HG03520 (cell line): ENCODE data around the gene FBN2.

Source experiments
- ATAC-seq: cut with Tn5 transposase; IDR thresholded peaks from one replicate; pipeline ENCODE4 v1.9.1; 2021; ENCODE audit warnings: mild to moderate bottlenecking, moderate library complexity; ENCODE audit not compliant: unreplicated experiment

Gene FBN2

GRCh38 chr5:128538000-128538249 lies at the start of gene FBN2:
TSS of gene FBN2 (minus strand) at chr5:128538245. CDS start at chr5:128537603, 642 bp downstream.
- ATAC-seq, result no peak

DNA sequence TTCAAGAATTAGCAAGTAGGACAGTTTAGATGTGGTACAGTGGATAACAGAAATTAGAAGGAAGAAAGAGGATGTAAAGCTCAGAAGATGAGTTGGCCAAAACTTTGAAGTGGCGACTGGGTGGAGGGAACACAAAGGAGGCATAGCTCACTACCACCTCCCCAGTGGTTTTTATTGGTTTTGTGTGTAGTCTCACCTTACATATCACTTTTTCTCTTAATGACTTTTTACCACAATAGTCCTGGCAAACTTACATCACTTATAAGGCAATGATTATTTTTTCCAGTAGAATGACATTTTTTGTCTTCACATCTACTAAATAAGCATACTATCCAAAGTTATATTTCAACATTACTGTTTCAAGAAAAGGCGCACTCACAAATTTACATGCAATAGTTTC lies 49.2 kb upstream of the FBN2 start:
- no peak for ATAC-seq

- no peak for ATAC-seq
Measured at GRCh38 chr5:128586848-128587247, 48.8 kb upstream of the FBN2 start.

DNA sequence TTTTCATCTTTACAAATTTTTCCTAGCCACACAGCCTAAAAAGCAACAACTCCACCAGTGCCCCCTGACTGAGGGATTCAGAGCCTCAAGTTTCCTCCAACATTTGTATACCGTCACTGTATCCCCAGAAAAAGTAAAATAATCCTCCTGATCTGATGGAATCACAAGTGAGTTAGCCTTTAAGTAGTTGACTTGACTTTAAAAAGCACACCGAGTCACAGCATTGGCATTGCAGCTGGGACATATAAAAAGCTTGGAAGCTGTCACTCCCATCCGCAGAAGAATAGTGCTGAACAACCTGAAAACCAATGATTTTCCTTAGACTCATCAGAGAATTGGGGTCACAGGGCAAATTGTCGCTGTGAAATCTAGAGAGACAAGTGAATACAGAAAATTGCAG lies 41.6 kb upstream of the FBN2 start:
- ATAC-seq, result no peak

DNA sequence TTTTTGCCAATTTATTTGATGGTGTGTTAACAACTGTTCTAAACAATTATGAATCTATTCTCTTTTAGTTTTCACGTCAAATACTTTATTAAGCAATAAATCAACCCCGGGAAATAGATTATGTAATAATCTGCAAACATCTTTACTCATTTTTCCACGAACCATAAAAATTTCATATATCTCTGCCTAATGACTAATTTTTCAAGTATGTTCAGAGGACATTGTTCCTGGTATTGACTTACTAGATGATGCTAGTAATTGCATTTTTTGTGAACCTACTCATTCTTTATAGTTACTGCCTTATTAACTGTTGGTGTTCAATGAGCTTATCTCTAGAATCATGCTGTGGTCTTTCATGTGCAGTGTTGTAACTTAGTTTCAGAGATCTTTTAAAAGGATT lies 41.0 kb upstream of the FBN2 start:
- no peak for ATAC-seq

DNA sequence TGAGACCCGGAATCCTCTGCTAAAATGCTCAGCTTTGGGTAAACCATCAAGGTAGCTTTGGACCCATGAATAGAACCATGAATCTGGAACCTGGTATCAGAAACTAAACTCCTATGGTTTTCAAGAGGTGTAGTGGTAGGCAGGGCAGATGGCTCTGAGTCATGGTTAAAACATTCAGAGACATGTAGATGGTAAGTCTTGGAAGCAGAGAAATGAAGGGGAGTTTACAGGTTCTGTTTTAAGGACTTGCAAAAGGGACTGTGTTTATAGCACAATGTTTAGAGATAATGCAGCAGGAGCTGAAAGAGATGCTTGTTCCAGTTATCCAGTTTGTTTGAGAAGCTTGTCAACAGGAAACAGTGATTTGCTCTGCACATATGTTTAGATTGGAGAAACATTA lies 36.0 kb upstream of the FBN2 start:
- no peak for ATAC-seq

GRCh38 chr5:128572930-128573319 lies 34.9 kb upstream of the FBN2 start:
- no peak for ATAC-seq

GRCh38 chr5:128572051-128572929 lies 34.2 kb upstream of the FBN2 start:
- ATAC-seq, result no peak

DNA sequence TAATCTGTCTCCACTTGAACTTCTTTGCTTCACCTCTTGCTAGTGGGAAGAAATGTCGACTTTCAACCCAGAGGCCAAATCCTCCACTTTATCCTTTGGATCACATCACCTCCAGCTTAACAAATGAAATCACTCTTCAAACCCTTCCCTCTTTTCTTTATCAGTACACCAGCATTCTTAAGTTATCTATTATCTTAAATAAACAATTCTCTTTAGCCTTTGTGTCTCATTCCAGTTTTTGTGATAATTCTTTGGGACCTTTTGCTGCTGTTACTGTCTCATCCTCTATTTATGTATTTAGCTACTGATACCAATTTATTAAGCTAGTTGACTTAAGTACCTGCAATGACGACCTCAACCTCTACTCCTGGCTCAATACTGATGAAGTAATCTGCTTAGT lies 28.1 kb upstream of the FBN2 start:
- no peak for ATAC-seq

GRCh38 chr5:128559300-128560297 lies 21.6 kb upstream of the FBN2 start:
- no peak for ATAC-seq

DNA sequence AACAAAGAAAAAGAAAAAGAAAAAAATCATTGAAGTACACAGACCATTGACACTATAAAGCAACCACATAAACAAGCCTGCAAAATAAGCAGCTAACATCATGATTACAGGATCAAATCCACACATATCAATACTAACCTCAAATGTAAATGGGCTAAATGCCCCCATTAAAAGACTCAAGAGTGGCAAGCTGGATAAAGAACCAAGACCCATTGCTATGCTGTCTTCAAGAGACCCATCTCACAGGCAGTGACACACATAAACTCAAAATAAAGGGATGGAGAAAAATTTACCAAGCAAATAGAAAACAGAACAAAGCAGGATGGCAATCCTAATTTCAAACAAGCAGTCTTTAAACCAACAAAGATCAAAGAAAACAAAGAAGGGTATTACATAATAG lies 15.7 kb upstream of the FBN2 start:
- ATAC-seq, result no peak

DNA sequence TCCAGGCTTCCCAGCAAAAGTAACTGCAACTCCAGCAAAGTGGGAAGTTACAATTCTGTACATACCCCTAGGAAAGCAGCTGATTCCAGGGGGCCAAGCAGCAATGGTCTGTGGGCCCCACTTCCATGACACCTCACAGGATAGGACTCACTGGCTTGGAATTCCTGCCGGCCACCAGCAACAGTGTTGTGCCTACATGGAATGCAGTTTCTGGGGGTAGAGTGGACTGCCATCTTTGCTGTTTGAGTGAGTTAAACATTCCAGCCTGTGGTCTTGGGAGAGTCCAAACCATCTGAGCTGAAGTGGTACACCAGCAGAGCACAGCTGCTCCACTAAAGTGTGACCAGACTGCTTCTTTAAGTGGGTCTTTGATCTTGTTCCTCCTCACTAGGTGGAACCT lies 13.4 kb upstream of the FBN2 start:
- no peak for ATAC-seq

- ATAC-seq, result no peak
Measured at GRCh38 chr5:128549496-128549895, 11.5 kb upstream of the FBN2 start.

DNA sequence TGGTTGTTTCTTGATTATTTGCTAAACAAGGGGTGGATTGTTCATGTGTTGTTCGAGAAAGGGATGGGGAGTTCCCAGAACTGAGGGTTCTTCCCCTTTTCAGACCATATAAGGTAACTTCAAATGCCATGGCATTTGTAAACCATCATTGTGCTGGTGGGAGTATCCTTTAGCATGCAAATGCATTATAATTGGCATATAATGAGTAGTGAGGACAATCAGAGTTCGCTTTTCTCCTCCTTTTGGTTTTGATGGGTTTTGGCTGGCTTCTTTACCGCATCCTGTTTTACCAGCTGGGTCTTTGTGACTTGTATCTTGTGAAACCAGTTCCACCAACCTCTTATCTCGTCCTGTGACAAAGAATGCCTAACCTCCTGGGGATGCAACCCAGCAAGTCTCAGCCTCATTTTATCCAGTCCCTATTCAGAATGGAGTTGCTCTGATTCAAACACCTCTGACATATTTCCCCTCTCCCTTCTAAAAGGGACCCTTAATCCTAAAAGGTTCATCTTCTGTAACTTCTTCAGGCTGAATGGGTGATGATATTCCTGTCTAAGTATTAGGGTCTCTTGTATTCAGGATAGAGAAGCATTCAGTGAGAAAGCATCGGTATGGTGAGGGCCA lies 8.7 kb upstream of the FBN2 start:
- no peak for ATAC-seq

DNA sequence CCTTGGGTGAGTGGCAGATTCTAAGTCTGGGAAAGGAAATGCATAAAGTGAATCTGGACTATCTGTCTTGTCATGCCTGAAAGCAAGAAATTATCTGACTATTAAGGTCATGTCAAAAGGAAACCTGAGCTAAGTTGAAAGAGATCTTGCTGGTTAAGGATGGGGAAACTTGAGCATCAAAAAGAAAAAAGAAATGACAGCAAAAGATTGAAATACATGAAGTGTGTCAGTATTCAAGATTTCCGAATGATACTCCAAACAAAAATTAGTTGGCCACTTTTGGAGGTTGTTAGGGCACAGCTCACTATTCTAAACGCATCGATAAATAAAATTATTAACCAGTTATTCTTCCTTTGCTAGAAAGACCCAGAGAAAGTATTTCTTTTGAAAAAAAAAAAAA lies 3.3 kb upstream of the FBN2 start:
- no peak for ATAC-seq

DNA sequence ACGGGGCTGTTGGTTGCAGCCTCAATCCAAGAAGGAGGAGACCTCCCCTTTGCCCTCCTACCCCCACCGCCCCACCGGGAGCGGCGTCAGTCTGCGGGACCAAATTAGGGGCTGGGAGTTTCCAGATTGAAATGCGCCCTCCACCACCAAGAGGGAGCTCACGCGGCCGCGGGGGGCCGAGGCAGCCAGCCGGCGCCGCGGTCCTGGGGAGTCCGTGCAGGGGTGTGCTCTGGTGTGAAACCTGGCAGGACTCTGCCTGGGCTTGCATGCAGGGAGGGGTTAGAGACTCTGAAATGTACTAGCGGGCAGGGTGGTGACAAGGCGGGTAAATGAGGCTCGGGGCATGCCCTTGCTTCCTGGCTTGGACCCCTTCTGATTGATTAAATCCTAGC lies 989 bp upstream of the FBN2 start:
- no peak for ATAC-seq

DNA sequence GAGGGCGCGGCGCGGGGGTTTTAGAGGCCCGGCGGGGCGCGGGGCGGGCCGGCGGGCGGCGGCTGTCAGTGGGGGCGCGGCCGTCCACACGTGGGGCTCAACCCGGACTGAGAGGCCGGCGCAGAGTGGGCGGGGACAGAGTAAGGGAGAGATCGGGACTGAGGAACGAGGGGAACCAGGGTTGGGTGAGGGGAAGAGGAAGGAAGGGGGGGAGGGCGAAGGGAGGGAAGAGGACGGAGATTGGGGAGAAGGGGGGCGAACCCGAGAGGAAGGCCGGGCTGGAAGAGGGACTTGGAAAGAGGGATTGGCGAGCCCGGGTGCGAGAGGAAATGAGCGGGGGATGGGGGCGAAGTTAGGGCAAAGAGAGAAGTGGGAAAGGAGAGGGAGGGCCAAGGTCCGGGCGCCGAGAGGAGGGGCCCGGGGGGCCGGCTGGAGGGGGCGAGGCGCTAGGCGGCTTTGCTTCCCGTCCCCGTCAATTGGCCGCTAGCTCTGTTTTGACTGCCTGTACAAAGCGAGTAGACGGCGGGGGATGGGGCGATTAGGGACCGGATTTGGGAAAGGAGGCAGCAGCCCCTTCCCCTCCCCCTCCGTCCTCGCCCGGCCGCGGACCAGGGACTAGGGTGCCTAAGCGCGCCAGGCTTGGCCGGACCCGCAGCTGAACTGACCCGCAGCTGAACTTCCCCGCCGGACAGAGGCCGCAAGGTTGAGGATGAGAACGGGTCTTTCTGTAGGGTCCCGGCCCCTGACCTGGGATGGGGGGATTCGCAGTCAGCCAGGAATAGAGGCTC lies 399 bp upstream of the FBN2 start:
- no peak for ATAC-seq

DNA sequence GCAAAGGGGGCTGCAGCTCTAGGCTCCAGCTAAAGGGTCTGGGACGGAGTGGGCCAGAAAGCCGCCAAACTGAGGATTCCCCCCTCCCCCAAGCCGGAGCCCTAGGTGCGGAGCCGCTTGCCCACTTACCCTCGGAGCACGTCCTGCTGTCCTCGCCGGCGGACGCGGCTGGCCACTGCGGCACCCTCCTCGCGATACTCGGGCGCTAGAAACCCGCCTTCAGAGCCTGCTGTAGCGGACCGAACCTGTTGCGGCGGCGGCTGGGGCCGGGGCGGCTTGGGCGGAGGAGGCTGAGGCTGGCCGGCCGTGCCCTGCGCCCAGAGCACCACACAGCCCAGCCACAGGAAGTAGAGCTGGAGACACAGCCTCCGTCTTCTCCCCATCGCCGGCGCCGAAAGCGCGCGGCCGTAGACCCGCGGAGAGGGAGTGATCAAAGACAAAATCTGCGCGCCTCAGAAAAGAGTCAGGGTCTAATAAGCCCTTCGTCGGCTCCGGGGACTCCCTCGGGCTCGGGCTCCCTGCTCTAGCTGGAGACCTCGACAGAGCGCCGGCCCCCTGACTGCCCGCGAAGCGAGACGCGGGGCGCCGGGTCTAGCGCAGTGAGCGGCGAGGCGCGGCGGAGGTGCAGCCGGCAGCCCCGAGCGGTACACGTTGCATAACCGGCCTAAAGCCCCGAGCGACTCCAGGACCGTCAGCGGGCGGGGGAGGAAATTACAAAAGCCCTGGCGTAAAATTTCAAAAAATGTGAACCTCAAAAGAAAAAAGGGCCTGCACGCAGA lies 635 bp downstream of the FBN2 start:
- ATAC-seq, result no peak

DNA sequence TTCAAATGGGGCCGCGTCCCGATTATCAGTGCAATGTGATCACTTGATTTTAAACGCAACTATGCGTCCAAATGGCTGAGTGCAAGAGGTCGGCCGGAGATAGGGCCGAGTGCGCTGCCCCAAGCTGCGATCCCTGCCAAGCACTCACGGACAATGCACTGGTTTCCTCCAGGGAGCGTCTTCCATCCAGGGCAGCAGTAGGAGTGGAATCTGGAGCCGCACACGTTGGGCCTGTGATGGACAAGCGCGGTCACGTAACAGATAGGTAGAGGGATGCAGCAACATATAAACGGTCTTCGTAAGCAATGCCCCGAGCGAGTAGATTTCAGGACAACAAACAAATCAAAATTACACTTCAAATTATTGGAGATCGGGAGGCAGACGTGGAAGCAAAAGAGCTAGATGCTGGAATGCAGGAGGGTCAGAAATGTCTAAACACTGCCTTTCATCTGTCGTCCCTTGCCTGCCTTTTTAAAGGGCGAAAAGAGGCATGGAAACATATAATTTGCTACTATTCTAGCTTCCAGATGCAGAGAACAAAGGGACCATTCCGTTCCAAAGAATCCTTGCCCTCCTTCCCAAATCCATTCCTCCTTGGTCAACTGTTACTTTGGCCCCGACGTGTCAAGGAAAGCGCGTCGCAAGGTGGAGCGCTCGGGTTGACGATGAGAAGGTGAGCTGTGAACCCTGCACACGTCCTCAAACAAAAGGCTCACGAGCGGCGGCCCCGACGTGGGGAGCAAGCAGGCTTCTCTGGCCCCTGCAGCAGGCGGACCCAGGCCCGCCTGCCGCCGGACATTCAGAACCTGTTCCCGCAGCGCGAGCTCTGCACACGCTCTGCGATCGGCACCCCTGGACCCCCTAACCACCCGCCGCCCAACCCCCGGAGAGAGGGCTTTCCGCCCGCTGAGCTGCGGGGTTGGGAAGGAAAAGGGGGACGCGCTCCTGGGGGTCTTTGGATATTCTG lies 1.5 kb downstream of the FBN2 start:
- no peak for ATAC-seq
